Natural killer cell treated with Interleukin-12 subunit alpha and Interleukin-12 subunit beta and Interleukin-15 and Interleukin-18, amount 100 ng/mL, for 72 hours (primary cell): ENCODE data around the gene ZC3H7B. TPM values are rescaled to one million over a fixed set of nuclear protein-coding genes. Genes with fewer than 3 reads are reported as not detected.
A peak's percentile ranks its signal among the peaks of the same experiment; 100 is the strongest.

Source experiments
- ATAC-seq, 2 donors: fragments of 150-1000 bp; cut with Tn5 transposase in 1 of 2; sonication (Bioruptor Pico), chemical (Tn5 transposase) in 1 of 2; 2 replicates each; pipeline ENCODE4 v1.10.0; 2021
- DNase-seq: peaks from one replicate; pipeline ENCODE4 v3.0.0; 2022; ENCODE audit warnings: low spot score
- H3K27ac Mint-ChIP-seq, 2 donors: 1 replicate in 1 of 2; 2 replicates in 1 of 2; pipeline ENCODE4 v1.8.0; 2022; ENCODE audit warnings: mixed read lengths in 2 of 2, mild to moderate bottlenecking in 1 of 2, moderate library complexity in 1 of 2
- H3K27me3 Mint-ChIP-seq, 2 donors: 1 replicate in 1 of 2; 2 replicates in 1 of 2; pipeline ENCODE4 v1.8.0; 2022; ENCODE audit warnings: mixed read lengths in 2 of 2
- H3K36me3 Mint-ChIP-seq: one replicate; pipeline ENCODE4 v1.8.0; 2022; ENCODE audit warnings: mixed read lengths
- H3K4me1 Mint-ChIP-seq, 2 donors: 1 replicate in 1 of 2; 2 replicates in 1 of 2; pipeline ENCODE4 v1.8.0; 2022; ENCODE audit warnings: low read depth in 2 of 2, mixed read lengths in 2 of 2, mild to moderate bottlenecking in 1 of 2
- H3K4me3 Mint-ChIP-seq: one replicate; pipeline ENCODE4 v1.8.0; 2022; ENCODE audit warnings: mixed read lengths
- H3K9me3 Mint-ChIP-seq: 2 replicates; pipeline ENCODE4 v1.8.0; 2022; ENCODE audit warnings: mixed read lengths
- total RNA-seq, 2 donors: library from RNA; stranded (reverse); gene quantifications; one replicate each; pipeline ENCODE4 v1.2.3, GENCODE V29; 2022

The ZC3H7B gene
- total RNA-seq, 2 donors from 2014 or later, result 51.2 to 68.9 TPM

- no peak overlapping the region for H3K4me3 Mint-ChIP-seq
- no peaks in the 10 kb centered on the region for H3K9me3 Mint-ChIP-seq
- H3K4me1 Mint-ChIP-seq, result peaks cover 0 to 7% of the 10 kb centered on the region in 2 donors
- peaks cover 7% of the 10 kb centered on the region for H3K36me3 Mint-ChIP-seq
- peak; percentile 57 for DNase-seq
- H3K27me3 Mint-ChIP-seq, result no peaks in the 10 kb centered on the region
- no peak for ATAC-seq
- no peak overlapping the region for H3K27ac Mint-ChIP-seq
Measured at GRCh38 chr22:41324821-41325528, 23.6 kb downstream of the ZC3H7B start.

DNA sequence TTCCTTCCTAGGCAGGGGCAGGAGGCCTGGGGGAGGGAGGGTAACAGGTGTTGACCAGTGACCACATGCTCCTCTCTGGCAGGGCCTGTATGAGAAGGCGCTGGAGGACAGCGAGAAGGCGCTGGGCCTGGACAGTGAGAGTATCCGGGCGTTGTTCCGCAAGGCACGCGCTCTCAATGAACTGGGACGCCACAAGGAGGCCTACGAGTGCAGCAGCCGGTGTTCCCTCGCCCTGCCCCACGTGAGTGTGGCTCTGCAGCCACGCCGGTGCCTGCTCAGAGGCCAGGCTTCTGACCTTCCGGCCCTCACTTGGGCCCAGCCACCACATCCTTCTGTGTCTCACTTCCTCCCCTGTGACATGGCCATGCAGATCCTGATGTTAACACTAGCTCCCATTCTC lies 25.8 kb downstream of the ZC3H7B start:
- peaks cover 7% of the 10 kb centered on the region for H3K36me3 Mint-ChIP-seq
- peaks cover 0 to 4% of the 10 kb centered on the region in 2 donors for H3K4me1 Mint-ChIP-seq
- DNase-seq, result peak; percentile 47
- ATAC-seq, result no peak
- H3K27me3 Mint-ChIP-seq, result no peaks in the 10 kb centered on the region
- no peak overlapping the region for H3K4me3 Mint-ChIP-seq
- no peaks in the 10 kb centered on the region for H3K9me3 Mint-ChIP-seq
- H3K27ac Mint-ChIP-seq, result peak overlapping the region in 1 of 2 donors; percentile 15

DNA sequence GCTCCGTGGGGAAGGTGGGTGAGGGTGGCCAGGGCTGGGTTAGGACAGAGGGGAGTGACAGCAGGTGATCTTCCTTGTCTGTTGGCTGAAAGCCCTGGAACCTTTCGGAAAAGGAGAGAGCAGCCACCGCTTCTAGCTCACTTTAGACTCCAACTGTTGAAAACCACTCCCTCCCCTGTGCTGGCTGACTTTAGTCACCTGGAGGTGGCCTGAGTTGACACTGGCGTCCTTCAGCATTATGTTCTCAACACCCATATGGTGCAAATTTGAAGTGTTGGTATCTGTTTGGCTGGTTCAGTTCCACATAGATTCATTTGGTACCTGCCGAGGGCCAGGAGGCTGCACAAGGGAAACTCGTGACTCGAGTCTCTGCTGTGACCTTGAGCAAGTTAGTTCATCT lies 28.8 kb downstream of the ZC3H7B start:
- no peaks in the 10 kb centered on the region for H3K9me3 Mint-ChIP-seq
- no peak overlapping the region for H3K4me3 Mint-ChIP-seq
- DNase-seq (no peak), ATAC-seq (no peak)
- H3K36me3 Mint-ChIP-seq, result no peaks in the 10 kb centered on the region
- no peak overlapping the region for H3K27ac Mint-ChIP-seq
- H3K27me3 Mint-ChIP-seq, result no peaks in the 10 kb centered on the region
- no peaks in the 10 kb centered on the region for H3K4me1 Mint-ChIP-seq

DNA sequence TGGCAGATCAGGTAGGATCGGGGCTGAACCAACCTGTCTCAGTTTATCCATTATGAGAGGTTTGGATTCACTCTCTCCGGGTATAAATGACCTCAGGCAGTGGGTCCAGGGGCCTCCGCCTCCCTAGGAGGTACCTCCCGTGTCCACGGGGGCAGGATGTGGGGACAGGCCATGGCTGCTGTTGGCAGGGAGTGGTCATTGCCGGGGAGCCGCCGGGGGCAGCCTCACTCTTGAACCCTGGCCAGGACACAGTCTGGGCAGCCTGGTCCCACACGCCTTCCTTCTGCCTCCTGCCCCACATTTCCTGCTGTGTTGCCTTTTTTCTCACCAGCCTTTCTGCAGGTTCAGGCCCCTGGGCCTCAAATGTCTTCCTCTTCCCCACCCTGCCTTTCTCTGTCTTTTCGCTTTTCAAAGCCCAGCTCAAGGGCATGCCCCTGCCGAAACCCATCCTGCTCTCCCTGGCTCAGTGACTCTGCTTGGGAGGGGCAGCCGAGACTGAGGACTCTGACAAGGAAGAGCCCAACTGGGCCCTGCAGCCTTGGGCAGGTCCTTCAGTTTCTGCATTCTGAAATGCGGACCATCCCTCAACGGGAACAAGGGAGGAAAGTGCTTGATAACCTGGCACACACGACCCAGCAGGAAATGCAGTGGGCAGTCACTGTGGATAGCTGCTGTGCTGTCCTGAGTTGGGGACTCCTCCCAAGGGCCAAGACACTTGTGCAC lies 31.1 kb downstream of the ZC3H7B start:
- Mint-ChIP-seq H3K36me3 (no peaks in the 10 kb centered on the region), H3K4me1 (peaks cover 0 to 4% of the 10 kb centered on the region in 2 donors), H3K27me3 (no peaks in the 10 kb centered on the region), H3K9me3 (no peaks in the 10 kb centered on the region), H3K27ac (no peak overlapping the region), H3K4me3 (no peak overlapping the region)
- DNase-seq, result no peak
- ATAC-seq, result peak in 1 of 2 donors; percentile 20

DNA sequence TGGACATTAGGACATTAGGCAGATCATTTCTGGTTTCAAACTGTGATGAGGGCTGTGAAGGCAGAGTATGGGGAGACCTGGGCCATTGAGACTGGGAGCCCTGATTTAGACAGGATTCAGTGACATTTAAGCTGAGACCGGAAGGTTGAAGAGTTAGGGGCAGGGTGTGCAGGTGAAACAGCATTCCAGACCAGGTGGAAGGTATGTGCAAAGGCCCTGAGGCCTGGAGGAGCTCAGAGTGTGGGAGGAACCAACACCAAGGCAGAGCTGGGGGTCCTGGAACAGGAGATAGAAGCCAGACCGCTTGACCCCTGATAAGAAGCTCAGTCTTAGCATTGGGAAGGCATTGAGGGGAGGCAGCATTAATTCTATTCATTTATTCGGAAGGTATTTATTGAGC lies 32.5 kb downstream of the ZC3H7B start:
- no peaks in the 10 kb centered on the region for H3K27me3 Mint-ChIP-seq
- H3K4me1 Mint-ChIP-seq, result peaks cover 0 to 4% of the 10 kb centered on the region in 2 donors
- no peak overlapping the region for H3K4me3 Mint-ChIP-seq
- no peak for ATAC-seq
- H3K36me3 Mint-ChIP-seq, result no peaks in the 10 kb centered on the region
- H3K9me3 Mint-ChIP-seq, result no peaks in the 10 kb centered on the region
- DNase-seq, result no peak
- H3K27ac Mint-ChIP-seq, result no peak overlapping the region

DNA sequence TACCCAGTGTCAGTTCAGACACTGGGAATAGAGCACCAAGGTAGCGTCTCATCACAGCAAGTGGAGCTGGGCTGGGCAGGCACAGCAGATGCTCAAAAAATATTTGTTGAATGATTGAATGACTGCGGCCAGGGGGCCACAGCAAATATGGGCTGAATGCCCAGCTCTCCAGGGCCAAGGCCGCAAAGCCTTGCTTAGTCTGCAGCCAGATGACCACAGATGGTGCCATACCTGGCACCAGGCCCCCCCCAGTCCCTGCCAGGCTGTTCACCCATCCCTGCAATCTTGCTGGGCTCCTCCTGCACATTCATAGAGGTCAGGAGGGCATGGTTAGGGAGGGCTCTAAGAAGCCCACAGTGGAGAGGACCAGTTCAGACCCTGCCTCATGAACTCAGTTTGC lies 32.9 kb downstream of the ZC3H7B start:
- Mint-ChIP-seq H3K27ac (no peak overlapping the region), H3K9me3 (no peaks in the 10 kb centered on the region), H3K4me3 (no peak overlapping the region), H3K4me1 (peaks cover 0 to 4% of the 10 kb centered on the region in 2 donors), H3K36me3 (no peaks in the 10 kb centered on the region), H3K27me3 (no peaks in the 10 kb centered on the region)
- DNase-seq (no peak), ATAC-seq (no peak)

DNA sequence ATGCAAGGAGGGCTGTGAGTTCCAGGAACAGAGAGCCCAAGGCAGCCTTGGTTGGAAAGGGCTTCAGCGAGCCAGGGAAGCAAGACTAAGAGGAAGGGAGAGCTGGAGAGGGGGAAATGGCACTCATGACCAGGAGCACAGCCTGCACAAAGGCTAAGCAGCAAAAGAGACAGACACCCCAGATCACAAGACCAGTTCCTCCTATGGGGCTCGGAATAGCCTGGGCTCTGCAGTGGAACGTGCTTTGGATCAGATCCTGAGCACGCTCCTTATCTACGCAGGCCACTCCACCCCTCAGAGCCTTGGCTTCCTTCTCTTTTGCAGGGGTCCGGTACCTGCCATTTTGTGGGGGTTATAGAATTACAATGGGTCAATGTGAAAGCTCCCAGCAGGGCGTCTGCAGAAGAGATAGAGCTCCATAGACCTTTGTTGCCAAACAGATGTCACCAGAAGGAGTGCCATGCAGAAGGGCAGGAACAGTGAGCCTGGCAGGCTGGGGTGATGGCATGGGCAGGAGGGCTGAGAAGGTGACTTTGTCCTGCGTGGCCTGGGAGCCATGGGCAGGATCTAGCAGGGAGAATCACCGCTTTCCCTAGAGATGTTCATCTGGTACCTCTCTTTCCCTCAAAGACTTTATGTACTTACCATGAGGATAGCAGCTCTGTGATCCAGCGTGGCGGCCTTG lies 33.8 kb downstream of the ZC3H7B start:
- Mint-ChIP-seq H3K36me3 (no peaks in the 10 kb centered on the region), H3K27ac (peak overlapping the region in 1 of 2 donors; percentile 35), H3K4me3 (no peak overlapping the region), H3K9me3 (no peaks in the 10 kb centered on the region), H3K4me1 (peaks cover 0 to 4% of the 10 kb centered on the region in 2 donors), H3K27me3 (no peaks in the 10 kb centered on the region)
- ATAC-seq (no peak), DNase-seq (peak; percentile 15)

DNA sequence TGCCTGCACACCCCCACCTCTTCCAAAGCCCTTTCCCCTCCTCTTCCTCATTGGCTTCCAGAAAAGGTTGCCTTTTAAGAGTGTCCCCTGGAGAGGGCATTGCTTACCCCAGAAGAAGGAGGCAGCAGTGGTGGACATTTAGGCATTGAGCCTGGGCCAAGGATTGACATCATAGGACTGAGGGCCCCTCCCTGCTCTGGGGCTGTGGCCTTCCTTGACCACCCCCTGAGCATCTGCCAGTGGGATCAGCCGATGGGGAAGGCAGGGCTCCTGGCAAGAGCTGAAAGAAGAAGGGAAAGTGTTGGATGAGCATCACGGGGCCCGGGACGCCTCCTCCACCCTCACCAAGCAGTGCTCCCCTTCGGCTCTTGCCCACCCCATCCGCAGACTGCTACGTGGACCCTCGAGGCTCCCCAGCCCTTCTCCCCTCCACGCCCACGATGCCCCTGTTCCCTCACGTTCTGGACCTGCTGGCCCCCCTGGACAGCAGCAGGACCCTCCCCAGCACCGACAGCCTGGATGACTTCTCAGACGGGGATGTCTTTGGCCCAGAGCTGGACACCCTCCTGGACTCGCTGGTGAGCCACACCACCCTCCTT lies 37.4 kb downstream of the ZC3H7B start:
- Mint-ChIP-seq H3K4me1 (peaks cover 0 to 9% of the 10 kb centered on the region in 2 donors), H3K36me3 (no peaks in the 10 kb centered on the region), H3K9me3 (no peaks in the 10 kb centered on the region), H3K27ac (no peak overlapping the region), H3K4me3 (no peak overlapping the region), H3K27me3 (no peaks in the 10 kb centered on the region)
- ATAC-seq (no peak), DNase-seq (no peak)

DNA sequence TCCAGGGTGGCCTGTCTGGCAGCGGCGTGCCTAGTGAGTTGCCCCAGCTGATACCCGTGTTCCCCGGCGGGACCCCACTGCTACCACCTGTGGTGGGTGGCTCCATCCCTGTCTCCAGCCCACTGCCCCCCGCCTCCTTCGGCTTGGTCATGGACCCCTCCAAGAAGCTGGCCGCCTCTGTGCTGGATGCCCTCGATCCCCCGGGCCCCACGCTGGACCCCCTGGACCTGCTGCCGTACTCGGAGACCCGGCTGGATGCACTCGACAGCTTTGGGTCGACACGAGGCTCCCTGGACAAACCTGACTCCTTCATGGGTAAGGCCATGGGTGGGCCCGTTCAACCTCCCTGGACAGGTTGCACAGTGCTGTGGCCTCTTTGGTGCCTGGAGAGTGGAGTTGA lies 38.5 kb downstream of the ZC3H7B start:
- peaks cover 0 to 9% of the 10 kb centered on the region in 2 donors for H3K4me1 Mint-ChIP-seq

DNA sequence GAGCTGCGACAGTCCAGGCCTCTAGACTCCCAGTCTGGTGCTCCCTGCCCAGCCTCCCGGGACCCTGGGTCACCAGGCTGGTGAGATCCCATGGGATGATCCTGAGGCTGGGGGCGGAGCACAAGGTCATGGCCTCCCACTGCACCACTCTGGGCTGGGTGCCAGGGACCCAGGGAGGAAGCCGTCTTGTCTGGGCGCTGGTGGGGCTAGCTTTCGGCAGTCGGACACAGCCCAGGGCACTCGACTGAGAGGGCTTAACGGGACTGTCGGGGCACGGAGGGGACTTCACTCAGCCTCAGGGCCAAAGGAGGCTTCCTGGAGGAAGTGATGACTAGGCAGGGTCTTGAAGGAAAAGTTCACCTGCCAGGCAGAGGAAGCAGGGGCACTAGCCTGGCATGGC lies 39.0 kb downstream of the ZC3H7B start:
- H3K4me3 Mint-ChIP-seq, result no peak overlapping the region
- H3K36me3 Mint-ChIP-seq, result no peaks in the 10 kb centered on the region
- no peaks in the 10 kb centered on the region for H3K9me3 Mint-ChIP-seq
- H3K27ac Mint-ChIP-seq, result no peak overlapping the region
- DNase-seq, result no peak
- peaks cover 0 to 9% of the 10 kb centered on the region in 2 donors for H3K4me1 Mint-ChIP-seq
- no peaks in the 10 kb centered on the region for H3K27me3 Mint-ChIP-seq
- no peak for ATAC-seq

More for the DNA sequence above, 38.5 kb downstream of the ZC3H7B start:
- no peaks in the 10 kb centered on the region for H3K27me3 Mint-ChIP-seq
- no peaks in the 10 kb centered on the region for H3K9me3 Mint-ChIP-seq
- no peak overlapping the region for H3K4me3 Mint-ChIP-seq
- ATAC-seq (no peak), DNase-seq (no peak)
- no peaks in the 10 kb centered on the region for H3K36me3 Mint-ChIP-seq
- no peak overlapping the region for H3K27ac Mint-ChIP-seq

DNA sequence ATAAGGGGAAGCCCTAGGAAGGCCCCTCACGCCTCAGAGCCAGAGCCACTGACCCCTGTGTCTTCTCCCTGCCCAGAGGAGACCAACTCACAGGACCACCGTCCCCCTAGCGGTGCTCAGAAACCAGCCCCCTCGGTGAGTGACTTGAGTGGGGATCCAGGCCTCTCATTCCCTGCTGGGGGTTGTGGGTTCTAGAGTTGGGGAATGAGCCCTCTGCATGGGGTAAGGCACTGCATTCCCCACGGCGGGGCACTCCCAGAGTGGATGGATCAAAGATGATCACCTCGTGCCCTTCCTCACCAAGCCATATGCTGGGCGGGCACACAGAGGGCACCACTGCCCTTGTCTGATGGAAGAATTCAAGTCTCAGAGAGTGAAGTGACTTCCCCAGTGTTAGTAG lies 39.7 kb downstream of the ZC3H7B start:
- no peak overlapping the region for H3K4me3 Mint-ChIP-seq
- no peaks in the 10 kb centered on the region for H3K36me3 Mint-ChIP-seq
- H3K27me3 Mint-ChIP-seq, result no peaks in the 10 kb centered on the region
- peak overlapping the region in 1 of 2 donors; percentile 83 for H3K27ac Mint-ChIP-seq
- H3K9me3 Mint-ChIP-seq, result no peaks in the 10 kb centered on the region
- ATAC-seq, result no peak
- no peak for DNase-seq
- peaks cover 0 to 5% of the 10 kb centered on the region in 2 donors for H3K4me1 Mint-ChIP-seq

- Mint-ChIP-seq H3K36me3 (no peaks in the 10 kb centered on the region), H3K4me3 (no peak overlapping the region), H3K4me1 (peaks cover 0 to 5% of the 10 kb centered on the region in 2 donors), H3K27me3 (no peaks in the 10 kb centered on the region), H3K27ac (peak overlapping the region; percentile 58 to 83), H3K9me3 (no peaks in the 10 kb centered on the region)
- DNase-seq, result peak; percentile 73
- ATAC-seq, result peak; percentile 95 to 97
Measured at GRCh38 chr22:41341990-41342389, 40.7 kb downstream of the ZC3H7B start.

DNA sequence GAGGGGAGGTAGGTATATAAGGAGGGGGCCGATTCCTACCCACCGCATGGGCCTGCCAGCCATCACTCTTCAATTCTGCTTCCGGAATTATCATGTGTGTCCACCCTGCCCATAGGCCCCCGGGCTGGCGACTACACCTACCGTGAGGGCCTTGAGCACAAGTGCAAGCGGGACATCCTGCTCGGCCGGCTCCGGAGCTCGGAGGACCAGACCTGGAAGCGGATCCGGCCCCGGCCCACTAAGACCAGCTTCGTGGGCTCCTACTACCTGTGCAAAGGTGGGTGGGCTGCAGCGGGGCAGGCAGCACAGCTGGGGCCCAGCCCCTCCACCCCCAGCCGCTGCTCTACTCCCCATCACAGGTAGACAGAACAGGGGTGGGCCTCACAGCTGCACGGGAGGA lies 42.0 kb downstream of the ZC3H7B start:
- Mint-ChIP-seq H3K27me3 (no peaks in the 10 kb centered on the region), H3K36me3 (no peaks in the 10 kb centered on the region), H3K4me1 (peaks cover 0 to 5% of the 10 kb centered on the region in 2 donors), H3K4me3 (no peak overlapping the region), H3K27ac (no peak overlapping the region), H3K9me3 (no peaks in the 10 kb centered on the region)
- DNase-seq (no peak), ATAC-seq (no peak)

- ATAC-seq, result no peak
- Mint-ChIP-seq H3K36me3 (no peaks in the 10 kb centered on the region), H3K9me3 (no peaks in the 10 kb centered on the region)
Measured at GRCh38 chr22:41343717-41344116, 42.4 kb downstream of the ZC3H7B start.

More at GRCh38 chr22:41343717-41344116, 42.4 kb downstream of the ZC3H7B start:
- peaks cover 0 to 5% of the 10 kb centered on the region in 2 donors for H3K4me1 Mint-ChIP-seq
- no peak for DNase-seq
- H3K27me3 Mint-ChIP-seq, result no peaks in the 10 kb centered on the region
- no peak overlapping the region for H3K27ac Mint-ChIP-seq
- no peak overlapping the region for H3K4me3 Mint-ChIP-seq
